ENCODE data around the gene VPS13D.
"Not testable (repeated sequence)": the region's sequence is repeated elsewhere in the genome, so short reads cannot be mapped to it uniquely, and the experiment has no call there.

The VPS13D gene

GRCh38 chr1:12519693-12520364 is 290.0 kb downstream of the VPS13D start:
- no peak for ATAC-seq (ENCODE audit: insufficient read depth, low read depth)
- no peak overlapping the region for H3K4me2 ChIP-seq (ENCODE audit: insufficient read depth, low read length)

GRCh38 chr1:12521096-12521495 is 291.3 kb downstream of the VPS13D start:
- Histone ChIP-seq H4K20me1 (ENCODE audit: insufficient read depth, low read length) (no peaks in the 10 kb centered on the region), H3K79me2 (ENCODE audit: insufficient read depth, low read length) (no peaks in the 10 kb centered on the region), H3K27ac (ENCODE audit: low read length) (no peak overlapping the region), H2AFZ (ENCODE audit: low read depth, low read length) (no peak overlapping the region), H3K4me1 (ENCODE audit: insufficient read depth, low read length) (no peaks in the 10 kb centered on the region), H3K9ac (ENCODE audit: low read depth, low read length) (no peak overlapping the region), H3K4me2 (ENCODE audit: insufficient read depth, low read length) (no peak overlapping the region), H3K9me3 (ENCODE audit: insufficient read depth, low read length, severe bottlenecking) (no peaks in the 10 kb centered on the region), H3K4me3 (ENCODE audit: low read depth in 1 of 2, low read length in 2 of 2) (no peak overlapping the region), H3K27me3 (ENCODE audit: insufficient read depth, low read length, poor library complexity) (no peaks in the 10 kb centered on the region), H3K36me3 (ENCODE audit: insufficient read depth, low read length) (no peaks in the 10 kb centered on the region)
- TF ChIP-seq EZH2 (IDR thresholded peaks at IDR 0.05; ENCODE audit: borderline replicate concordance, low read depth, low read length, severe bottlenecking) (no peak), CTCF (IDR thresholded peaks at IDR 0.05; ENCODE audit: borderline replicate concordance, extremely low read depth, low read length, poor library complexity, severe bottlenecking) (no peak)
- no peak for ATAC-seq (ENCODE audit: insufficient read depth, low read depth)
- DNase-seq: no peak

More at GRCh38 chr1:12519693-12520364, 290.0 kb downstream of the VPS13D start:
- Histone ChIP-seq H2AFZ (ENCODE audit: low read depth, low read length) (no peak overlapping the region), H3K4me3 (ENCODE audit: low read depth in 1 of 2, low read length in 2 of 2) (no peak overlapping the region), H3K36me3 (ENCODE audit: insufficient read depth, low read length) (no peaks in the 10 kb centered on the region), H3K9ac (ENCODE audit: low read depth, low read length) (no peak overlapping the region), H3K9me3 (ENCODE audit: insufficient read depth, low read length, severe bottlenecking) (no peaks in the 10 kb centered on the region), H3K27ac (ENCODE audit: low read length) (no peak overlapping the region), H3K4me1 (ENCODE audit: insufficient read depth, low read length) (no peaks in the 10 kb centered on the region), H3K27me3 (ENCODE audit: insufficient read depth, low read length, poor library complexity) (no peaks in the 10 kb centered on the region), H4K20me1 (ENCODE audit: insufficient read depth, low read length) (no peaks in the 10 kb centered on the region), H3K79me2 (ENCODE audit: insufficient read depth, low read length) (no peaks in the 10 kb centered on the region)
- TF ChIP-seq EZH2 (IDR thresholded peaks at IDR 0.05; ENCODE audit: borderline replicate concordance, low read depth, low read length, severe bottlenecking): no peak
- TF ChIP-seq CTCF (IDR thresholded peaks at IDR 0.05; ENCODE audit: borderline replicate concordance, extremely low read depth, low read length, poor library complexity, severe bottlenecking): no peak
- no peak for DNase-seq

GRCh38 chr1:12522780-12523179 is 292.9 kb downstream of the VPS13D start:
- H2AFZ ChIP-seq (ENCODE audit: low read depth, low read length); H3K4me2 ChIP-seq (ENCODE audit: insufficient read depth, low read length); ATAC-seq (ENCODE audit: insufficient read depth, low read depth); H3K36me3 ChIP-seq (ENCODE audit: insufficient read depth, low read length); H3K4me3 ChIP-seq (ENCODE audit: low read depth in 1 of 2, low read length in 2 of 2); H3K79me2 ChIP-seq (ENCODE audit: insufficient read depth, low read length); H3K27me3 ChIP-seq (ENCODE audit: insufficient read depth, low read length, poor library complexity); DNase-seq; H3K4me1 ChIP-seq (ENCODE audit: insufficient read depth, low read length); H3K9ac ChIP-seq (ENCODE audit: low read depth, low read length); H3K9me3 ChIP-seq (ENCODE audit: insufficient read depth, low read length, severe bottlenecking); H4K20me1 ChIP-seq (ENCODE audit: insufficient read depth, low read length); H3K27ac ChIP-seq (ENCODE audit: low read length): not testable (repeated sequence)

GRCh38 chr1:12524266-12524665 is 294.4 kb downstream of the VPS13D start:
- no peaks in the 10 kb centered on the region for H3K27me3 ChIP-seq (ENCODE audit: insufficient read depth, low read length, poor library complexity)
- no peak overlapping the region for H3K4me2 ChIP-seq (ENCODE audit: insufficient read depth, low read length)
- H3K79me2 ChIP-seq (ENCODE audit: insufficient read depth, low read length): no peaks in the 10 kb centered on the region
- H3K9me3 ChIP-seq (ENCODE audit: insufficient read depth, low read length, severe bottlenecking): no peaks in the 10 kb centered on the region
- ATAC-seq (ENCODE audit: insufficient read depth, low read depth): no peak
- H3K9ac ChIP-seq (ENCODE audit: low read depth, low read length): no peak overlapping the region
- no peak overlapping the region for H3K27ac ChIP-seq (ENCODE audit: low read length)
- H3K36me3 ChIP-seq (ENCODE audit: insufficient read depth, low read length): no peaks in the 10 kb centered on the region
- no peaks in the 10 kb centered on the region for H3K4me1 ChIP-seq (ENCODE audit: insufficient read depth, low read length)
- H3K4me3 ChIP-seq (ENCODE audit: low read depth in 1 of 2, low read length in 2 of 2): no peak overlapping the region
- no peak for DNase-seq
- no peak for TF ChIP-seq EZH2 (IDR thresholded peaks at IDR 0.05; ENCODE audit: borderline replicate concordance, low read depth, low read length, severe bottlenecking)
- TF ChIP-seq CTCF (IDR thresholded peaks at IDR 0.05; ENCODE audit: borderline replicate concordance, extremely low read depth, low read length, poor library complexity, severe bottlenecking): no peak
- H2AFZ ChIP-seq (ENCODE audit: low read depth, low read length): no peak overlapping the region
- no peaks in the 10 kb centered on the region for H4K20me1 ChIP-seq (ENCODE audit: insufficient read depth, low read length)
